Activated CD8-positive, alpha-beta T cell treated with anti-CD3 and anti-CD28 coated beads for 36 hours (primary cell): Measurements from ENCODE around the gene KLLN. TPM values are rescaled to one million over a fixed set of nuclear protein-coding genes. Genes with fewer than 3 reads are reported as not detected.

Experiments
- ATAC-seq: fragments of 200-7000 bp; cut with Tn5 transposase; one replicate; pipeline ENCODE4 v1.10.0; 2021; ENCODE audit warnings: mild to moderate bottlenecking, moderate library complexity
- CTCF ChIA-PET: fragments of 350-600 bp; sonication (Branson Sonifier 250); formaldehyde crosslinking; loops from one replicate; lab custom pipeline; 2021; ENCODE audit warnings: antibody characterized with exemption; lab: Charles Lee
- POLR2A ChIA-PET: fragments of 350-600 bp; sonication (Branson Sonifier 250); formaldehyde crosslinking; loops from one replicate; lab custom pipeline; 2021; ENCODE audit warnings: antibody characterized with exemption; lab: Charles Lee
- DNase-seq: peaks from one replicate; pipeline ENCODE4 v3.0.0-alpha.2; 2020
- H3K27ac Mint-ChIP-seq: one replicate; pipeline ENCODE4 v1.8.0; 2021; ENCODE audit warnings: mild to moderate bottlenecking, mixed read lengths
- H3K27me3 Mint-ChIP-seq: one replicate; pipeline ENCODE4 v1.8.0; 2021; ENCODE audit warnings: mixed read lengths
- H3K36me3 Mint-ChIP-seq: one replicate; pipeline ENCODE4 v1.8.0; 2021; ENCODE audit warnings: low read depth, mixed read lengths
- H3K4me1 Mint-ChIP-seq: one replicate; pipeline ENCODE4 v1.8.0; 2021; ENCODE audit warnings: low read depth, mixed read lengths
- H3K4me3 Mint-ChIP-seq: one replicate; pipeline ENCODE4 v1.8.0; 2021; ENCODE audit warnings: mild to moderate bottlenecking, moderate library complexity, mixed read lengths
- H3K9me3 Mint-ChIP-seq: one replicate; pipeline ENCODE4 v1.8.0; 2021; ENCODE audit warnings: mixed read lengths
- CTCF ChIP-seq: fragments of 200-600 bp; IDR thresholded peaks from one replicate; pipeline ENCODE4 v1.8.0; 2022; ENCODE audit warnings: antibody characterized with exemption, mild to moderate bottlenecking
- intact Hi-C: fragments of 100-400 bp; cut with micrococcal nuclease; formaldehyde crosslinking; loops from one replicate; pipeline ENCODE4 v1.10.0; 2022
- total RNA-seq, 2 experiments: library from RNA; stranded (reverse); gene quantifications; one replicate each; pipeline ENCODE4 v1.2.3, GENCODE V29; 2021

The KLLN gene
- total RNA-seq, 2 experiments from 2014 or later, result 0.43 to 0.61 TPM

GRCh38 chr10:87880336-87880735 is 17.0 kb upstream of the KLLN start:
- POLR2A ChIA-PET, result no interaction called here
- CTCF ChIA-PET, result no interaction called here
- intact Hi-C loops, result no loop called here
- no peaks in the 10 kb centered on the region for H3K9me3 Mint-ChIP-seq
- no peak for ATAC-seq
- no peak for TF ChIP-seq CTCF
- peaks cover 32% of the 10 kb centered on the region for H3K36me3 Mint-ChIP-seq
- DNase-seq, result no peak
- peaks cover 31% of the 10 kb centered on the region for H3K4me1 Mint-ChIP-seq
- H3K27ac Mint-ChIP-seq, result no peak overlapping the region
- H3K4me3 Mint-ChIP-seq, result no peak overlapping the region
- H3K27me3 Mint-ChIP-seq, result no peaks in the 10 kb centered on the region

GRCh38 chr10:87878664-87879459 is 15.5 kb upstream of the KLLN start:
- no peaks in the 10 kb centered on the region for H3K9me3 Mint-ChIP-seq

GRCh38 chr10:87875929-87876571 is 12.7 kb upstream of the KLLN start:
- Mint-ChIP-seq H3K27me3 (no peaks in the 10 kb centered on the region), H3K36me3 (peaks cover 26% of the 10 kb centered on the region), H3K9me3 (no peaks in the 10 kb centered on the region), H3K4me3 (no peak overlapping the region), H3K4me1 (peaks cover 44% of the 10 kb centered on the region), H3K27ac (no peak overlapping the region)
- ChIA-PET CTCF (interaction anchor here (1.1 kb wide), 1 partner anchor 15 kb away, joined by 3 read pairs; no protein-coding TSS in a partner anchor), POLR2A (no interaction called here)
- TF ChIP-seq CTCF, result no peak
- intact Hi-C loops, result no loop called here
- DNase-seq (no peak), ATAC-seq (no peak)

More at GRCh38 chr10:87878664-87879459, 15.5 kb upstream of the KLLN start:
- peaks cover 30% of the 10 kb centered on the region for H3K36me3 Mint-ChIP-seq
- ChIA-PET CTCF (interaction anchor here (0.5 kb wide), 1 partner anchor 32 kb away, joined by 3 read pairs; no protein-coding TSS in a partner anchor), POLR2A (interaction anchor here (0.6 to 0.7 kb wide), 2 partner anchors 138 to 146 kb away, joined by 3 read pairs; no protein-coding TSS in a partner anchor)
- no peaks in the 10 kb centered on the region for H3K27me3 Mint-ChIP-seq
- H3K4me1 Mint-ChIP-seq, result peaks cover 40% of the 10 kb centered on the region
- intact Hi-C loops, result no loop called here
- ATAC-seq (no peak), DNase-seq (no peak)
- TF ChIP-seq CTCF, result no peak
- H3K4me3 Mint-ChIP-seq, result no peak overlapping the region
- no peak overlapping the region for H3K27ac Mint-ChIP-seq

- POLR2A ChIA-PET, result interaction anchor here (0.6 kb wide), 1 partner anchor 155 kb away, joined by 5 read pairs; no protein-coding TSS in a partner anchor
- Mint-ChIP-seq H3K4me1 (peaks cover 55% of the 10 kb centered on the region), H3K36me3 (peaks cover 19% of the 10 kb centered on the region), H3K27me3 (no peaks in the 10 kb centered on the region), H3K27ac (no peak overlapping the region), H3K9me3 (no peaks in the 10 kb centered on the region), H3K4me3 (no peak overlapping the region)
- no peak for TF ChIP-seq CTCF
- no peak for DNase-seq
- CTCF ChIA-PET, result interaction anchor here (0.6 kb wide), 1 partner anchor 33 kb away, joined by 3 read pairs; no protein-coding TSS in a partner anchor
- intact Hi-C loops, result no loop called here
- ATAC-seq, result no peak
Observed at GRCh38 chr10:87873656-87874055, 10.3 kb upstream of the KLLN start.
